ENCODE data around the gene FAF1.

DNA sequence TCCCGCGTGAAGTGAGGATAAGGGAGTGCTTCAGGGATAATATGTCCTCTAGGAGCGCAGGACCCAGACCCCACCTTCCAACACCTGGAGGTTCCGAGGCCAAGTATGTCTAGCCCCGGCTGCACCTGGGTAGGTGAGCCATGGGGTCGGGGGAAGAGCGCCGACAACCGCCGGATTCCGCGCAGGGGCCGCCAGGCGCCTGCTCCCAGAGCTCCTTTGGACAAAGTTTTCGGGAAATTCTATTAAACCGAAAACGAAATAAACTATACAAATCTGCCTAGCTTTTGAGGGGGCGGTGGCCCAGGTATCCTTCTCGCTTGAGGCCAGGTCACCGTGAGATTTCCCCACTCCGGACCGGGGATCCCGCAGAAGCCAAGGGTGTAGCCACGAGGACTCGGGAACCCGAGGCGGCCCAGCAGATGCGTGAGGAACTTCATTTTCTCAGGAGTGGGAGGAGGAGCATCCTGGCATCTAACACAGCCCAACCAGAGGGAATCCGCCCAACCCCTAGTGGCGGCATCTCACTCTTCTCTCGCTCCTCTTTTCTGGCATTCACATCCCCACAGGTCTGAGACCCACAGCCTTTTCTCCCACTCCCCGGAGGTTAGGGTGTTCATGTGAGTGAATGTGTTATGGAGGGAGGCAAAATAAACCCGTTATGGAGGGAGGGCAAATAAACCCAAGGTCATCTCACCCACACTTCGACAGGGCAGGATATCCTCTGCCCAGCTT lies 534.5 kb downstream of the FAF1 start:
- TF ChIP-seq CTCF (IDR thresholded peaks at IDR 0.05; ENCODE audit: low read depth, low read length, missing input control) (no peak), TAF1 (conservative IDR thresholded peaks at IDR 0.05) (no peak), YY1 (IDR thresholded peaks at IDR 0.05) (no peak), RAD21 (IDR thresholded peaks at IDR 0.05) (no peak), ZBTB33 (IDR thresholded peaks at IDR 0.05) (no peak)

All from liver (tissue), 3 donors.